ENCODE results near the gene IQCH. TPM values are rescaled to one million over a fixed set of nuclear protein-coding genes. Genes with fewer than 3 reads are reported as not detected.

IQCH gene
- total RNA-seq, 4 donors from 2014 or later = 0.66 to 3.0 (median 2.0) TPM

DNA sequence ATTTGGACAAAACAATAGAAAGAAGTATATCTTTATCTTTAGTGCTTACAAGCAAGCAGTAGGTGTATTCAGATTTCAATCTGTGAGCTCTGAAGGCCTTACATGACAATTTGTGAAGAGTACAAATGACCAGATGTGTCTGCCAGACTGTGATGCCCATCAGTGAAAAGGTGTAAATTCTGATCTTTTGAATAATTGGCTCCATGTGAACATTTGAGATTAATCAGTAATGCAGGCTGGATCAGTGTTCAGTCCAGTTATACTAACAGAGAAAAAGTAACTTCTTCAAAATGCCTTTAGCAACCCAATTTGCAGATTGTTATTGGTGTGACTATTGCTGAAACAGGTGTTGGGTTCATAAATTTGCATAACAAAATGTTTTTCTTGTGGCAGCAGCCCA, 5.2 kb downstream of the IQCH start:
- TF ChIP-seq, protein P1, sequence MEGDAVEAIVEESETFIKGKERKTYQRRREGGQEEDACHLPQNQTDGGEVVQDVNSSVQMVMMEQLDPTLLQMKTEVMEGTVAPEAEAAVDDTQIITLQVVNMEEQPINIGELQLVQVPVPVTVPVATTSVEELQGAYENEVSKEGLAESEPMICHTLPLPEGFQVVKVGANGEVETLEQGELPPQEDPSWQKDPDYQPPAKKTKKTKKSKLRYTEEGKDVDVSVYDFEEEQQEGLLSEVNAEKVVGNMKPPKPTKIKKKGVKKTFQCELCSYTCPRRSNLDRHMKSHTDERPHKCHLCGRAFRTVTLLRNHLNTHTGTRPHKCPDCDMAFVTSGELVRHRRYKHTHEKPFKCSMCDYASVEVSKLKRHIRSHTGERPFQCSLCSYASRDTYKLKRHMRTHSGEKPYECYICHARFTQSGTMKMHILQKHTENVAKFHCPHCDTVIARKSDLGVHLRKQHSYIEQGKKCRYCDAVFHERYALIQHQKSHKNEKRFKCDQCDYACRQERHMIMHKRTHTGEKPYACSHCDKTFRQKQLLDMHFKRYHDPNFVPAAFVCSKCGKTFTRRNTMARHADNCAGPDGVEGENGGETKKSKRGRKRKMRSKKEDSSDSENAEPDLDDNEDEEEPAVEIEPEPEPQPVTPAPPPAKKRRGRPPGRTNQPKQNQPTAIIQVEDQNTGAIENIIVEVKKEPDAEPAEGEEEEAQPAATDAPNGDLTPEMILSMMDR (IDR thresholded peaks at IDR 0.05) = no peak
- no peak for TF ChIP-seq EP300 (IDR thresholded peaks at IDR 0.05)
- TF ChIP-seq POLR2A (IDR thresholded peaks at IDR 0.05) = no peak
- Histone ChIP-seq H3K9me3 (no peaks in the 10 kb centered on the region), H3K27ac (no peak overlapping the region), H3K4me1 (peaks cover 0 to 7% (median 0%) of the 10 kb centered on the region in 4 donors), H3K4me3 (no peak overlapping the region), H3K27me3 (no peaks in the 10 kb centered on the region), H3K36me3 (no peaks in the 10 kb centered on the region)
- DNase-seq (ENCODE audit: low spot score in 2 of 2) = no peak

DNA sequence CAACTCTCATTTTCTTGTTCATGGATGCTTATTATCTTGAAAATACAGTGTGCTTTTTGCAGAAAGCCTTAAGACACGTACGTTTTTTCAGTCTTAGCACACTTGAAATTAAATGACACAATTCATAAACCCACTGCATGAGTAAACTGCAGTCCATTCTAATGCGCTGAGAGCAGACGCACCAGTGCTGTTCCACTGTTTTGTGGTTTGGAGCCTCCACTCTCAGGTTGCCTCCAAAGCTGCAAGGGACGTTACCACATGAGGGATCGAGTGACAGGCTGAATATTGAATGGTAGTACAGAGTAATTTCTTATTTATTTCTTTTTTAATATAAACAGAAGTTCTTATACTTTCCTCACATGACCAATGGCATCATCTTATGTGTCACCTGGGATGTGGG, 12.3 kb downstream of the IQCH start:
- DNase-seq (ENCODE audit: low spot score in 2 of 2) = no peak
- 86 to 89% methylated on average over 6 of the region's 6 CpGs for WGBS, 2 donors
- no peaks in the 10 kb centered on the region for H3K9me3 ChIP-seq
- H3K4me1 ChIP-seq = no peaks in the 10 kb centered on the region
- no peaks in the 10 kb centered on the region for H3K27me3 ChIP-seq
- no peak for TF ChIP-seq EP300 (IDR thresholded peaks at IDR 0.05)
- no peak overlapping the region for H3K4me3 ChIP-seq
- H3K27ac ChIP-seq = no peak overlapping the region
- H3K36me3 ChIP-seq = no peaks in the 10 kb centered on the region

DNA sequence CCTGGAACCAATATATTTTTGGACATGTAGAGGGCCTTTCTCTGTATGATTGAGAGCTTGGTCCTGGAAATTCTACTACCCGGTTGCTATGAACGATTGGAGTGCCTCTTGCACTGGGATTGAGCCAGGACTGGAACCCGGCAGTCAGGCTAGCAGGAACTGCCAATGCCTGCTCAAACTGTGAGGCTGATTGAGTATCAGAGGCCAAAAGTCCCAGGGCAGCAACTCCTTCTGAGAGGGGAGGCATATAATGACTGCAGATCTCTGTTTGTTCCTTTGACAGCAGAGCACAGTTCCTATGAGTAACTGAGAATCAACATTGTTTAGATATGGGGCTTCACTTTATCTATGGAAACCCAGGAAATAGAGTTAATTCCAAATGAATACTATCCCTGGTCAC, 12.9 kb downstream of the IQCH start:
- Histone ChIP-seq H3K36me3 (no peaks in the 10 kb centered on the region), H3K27ac (no peak overlapping the region), H3K27me3 (no peaks in the 10 kb centered on the region), H3K9me3 (peaks cover 0 to 2% (median 0%) of the 10 kb centered on the region in 4 donors), H3K4me3 (no peak overlapping the region), H3K4me1 (no peaks in the 10 kb centered on the region)
- no peak for DNase-seq (ENCODE audit: low spot score in 2 of 2)
- no peak for TF ChIP-seq POLR2A (IDR thresholded peaks at IDR 0.05)
- no peak for TF ChIP-seq EP300 (IDR thresholded peaks at IDR 0.05)
- TF ChIP-seq, protein P1 (IDR thresholded peaks at IDR 0.05) = no peak
- 57 to 68% methylated on average over 3 of the region's 3 CpGs for WGBS, 2 donors

DNA sequence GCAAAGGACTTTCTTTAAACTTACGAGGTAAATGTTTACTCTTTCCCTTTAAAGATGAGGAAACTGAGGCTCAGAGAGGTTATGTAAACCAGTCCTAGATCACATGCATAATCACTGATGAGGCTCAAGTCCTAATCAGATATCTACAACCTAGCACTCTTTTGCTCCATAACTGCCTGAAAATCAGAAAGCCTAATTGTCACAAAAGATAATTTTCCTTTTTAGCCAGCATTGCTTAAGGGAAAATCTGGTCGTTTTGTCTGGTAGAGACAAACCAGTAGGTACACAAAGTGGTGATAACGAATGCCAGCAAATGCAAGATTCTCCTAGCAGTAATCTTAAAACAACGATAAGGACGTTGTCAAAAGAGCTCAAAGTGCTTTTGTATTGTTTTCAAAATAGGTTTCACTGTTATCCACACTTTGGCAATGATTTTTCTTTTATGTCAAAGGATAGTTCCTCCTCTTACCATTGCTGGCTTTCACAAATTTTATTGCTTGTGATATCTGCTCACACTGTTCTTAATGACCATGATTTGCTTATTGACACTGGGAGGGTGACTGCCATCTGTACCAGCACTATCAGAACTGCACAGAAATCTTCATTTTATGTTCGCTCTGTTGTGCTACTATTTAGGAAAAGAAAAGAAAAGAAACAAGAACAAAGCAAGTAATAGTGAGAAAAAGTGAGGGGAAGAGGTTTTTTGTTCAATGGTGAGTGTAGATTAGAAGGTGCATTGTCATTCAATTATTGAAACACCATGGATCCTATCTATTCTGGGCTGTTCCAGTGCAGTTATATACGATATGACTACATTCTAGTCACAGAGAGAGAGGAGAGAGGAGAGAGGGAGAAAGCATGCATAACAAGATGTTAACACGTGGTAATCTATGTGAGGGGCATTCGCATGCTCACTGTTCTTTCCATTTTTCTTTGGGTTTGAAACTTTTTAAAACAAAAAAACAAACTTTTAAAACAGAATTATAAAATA, 13.7 kb downstream of the IQCH start:
- peaks cover 0 to 10% (median 2%) of the 10 kb centered on the region in 4 donors for H3K9me3 ChIP-seq
- no peaks in the 10 kb centered on the region for H3K4me1 ChIP-seq
- no peak for TF ChIP-seq POLR2A (IDR thresholded peaks at IDR 0.05)
- TF ChIP-seq EP300 (IDR thresholded peaks at IDR 0.05) = no peak
- TF ChIP-seq, protein P1 (IDR thresholded peaks at IDR 0.05) = no peak
- H3K4me3 ChIP-seq = no peak overlapping the region
- H3K27ac ChIP-seq = no peak overlapping the region
- 80% methylated on average over 9 of the region's 9 CpGs for WGBS, 2 donors
- DNase-seq (ENCODE audit: low spot score in 2 of 2) = no peak
- no peaks in the 10 kb centered on the region for H3K27me3 ChIP-seq
- no peaks in the 10 kb centered on the region for H3K36me3 ChIP-seq

DNA sequence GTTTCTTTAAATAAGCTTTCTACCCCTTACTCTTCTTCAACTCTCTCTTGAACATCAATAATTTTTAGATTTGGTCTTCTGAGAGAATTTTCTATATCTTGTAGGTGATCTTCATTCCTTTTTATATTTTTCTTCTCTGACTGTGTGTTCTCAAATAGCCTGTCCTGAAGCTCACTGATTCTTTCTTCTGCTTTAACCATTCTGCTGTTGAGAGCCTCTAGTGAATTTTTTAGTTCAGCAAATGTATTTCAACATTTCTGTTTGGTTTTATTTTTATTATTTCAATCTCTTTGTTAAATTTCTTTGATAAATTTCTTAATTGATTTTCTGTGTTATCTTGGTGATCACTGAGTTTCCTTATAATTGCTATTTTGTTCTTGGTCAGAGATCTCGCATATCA, 19.6 kb downstream of the IQCH start:
- DNase-seq (ENCODE audit: low spot score in 2 of 2) = no peak
- Histone ChIP-seq H3K27ac (no peak overlapping the region), H3K9me3 (peaks cover 0 to 26% (median 6%) of the 10 kb centered on the region in 4 donors), H3K4me3 (no peak overlapping the region), H3K36me3 (no peaks in the 10 kb centered on the region), H3K27me3 (no peaks in the 10 kb centered on the region), H3K4me1 (no peaks in the 10 kb centered on the region)
- TF ChIP-seq, protein P1 (IDR thresholded peaks at IDR 0.05) = no peak
- TF ChIP-seq POLR2A (IDR thresholded peaks at IDR 0.05) = no peak
- TF ChIP-seq EP300 (IDR thresholded peaks at IDR 0.05) = no peak
- WGBS, 2 donors = 82 to 91% methylated on average over 1 of the region's 1 CpG

Data from tibial nerve (tissue), 4 donors.